Subcutaneous adipose tissue (tissue), 4 donors: ENCODE results near the gene FSIP1. TPM values are rescaled to one million over a fixed set of nuclear protein-coding genes. Genes with fewer than 3 reads are reported as not detected.

Experiments
- total RNA-seq, 4 donors: library from RNA; depleted of rRNA; stranded (reverse); fragments of >200 nt; gene quantifications; one replicate each; pipeline ENCODE4 v1.1.0, GENCODE V29; 2016
- TF ChIP-seq, protein P1 (sequence below): fragments of 450-650 bp; IDR thresholded peaks from one replicate; pipeline ENCODE4 v1.5.1; 2016; ENCODE audit warnings: low read depth, mild to moderate bottlenecking, control low read depth, antibody characterized with exemption, moderate library complexity

The FSIP1 gene
- total RNA-seq, 4 donors from 2014 or later = 0.16 to 1.0 (median 0.44) TPM; not detected in 1

DNA sequence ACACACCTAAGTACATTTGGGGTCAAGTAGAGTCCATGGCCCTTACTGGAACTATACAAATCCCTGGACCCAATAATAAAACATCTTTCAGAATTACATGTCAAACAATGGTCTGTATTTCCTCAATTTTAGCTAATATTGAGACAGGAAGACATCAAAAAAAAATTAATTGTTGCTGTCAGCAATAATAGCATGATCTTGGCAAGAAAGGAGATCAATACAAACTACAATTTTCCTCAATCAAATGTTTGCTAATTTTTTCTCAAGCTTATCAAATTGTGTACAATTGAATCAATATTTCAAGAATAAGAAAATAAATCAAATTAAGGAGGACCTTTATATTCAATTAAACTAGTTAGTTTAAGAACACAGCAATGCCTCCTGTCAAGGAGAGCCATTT is 62.6 kb downstream of the FSIP1 start:
- TF ChIP-seq, protein P1, sequence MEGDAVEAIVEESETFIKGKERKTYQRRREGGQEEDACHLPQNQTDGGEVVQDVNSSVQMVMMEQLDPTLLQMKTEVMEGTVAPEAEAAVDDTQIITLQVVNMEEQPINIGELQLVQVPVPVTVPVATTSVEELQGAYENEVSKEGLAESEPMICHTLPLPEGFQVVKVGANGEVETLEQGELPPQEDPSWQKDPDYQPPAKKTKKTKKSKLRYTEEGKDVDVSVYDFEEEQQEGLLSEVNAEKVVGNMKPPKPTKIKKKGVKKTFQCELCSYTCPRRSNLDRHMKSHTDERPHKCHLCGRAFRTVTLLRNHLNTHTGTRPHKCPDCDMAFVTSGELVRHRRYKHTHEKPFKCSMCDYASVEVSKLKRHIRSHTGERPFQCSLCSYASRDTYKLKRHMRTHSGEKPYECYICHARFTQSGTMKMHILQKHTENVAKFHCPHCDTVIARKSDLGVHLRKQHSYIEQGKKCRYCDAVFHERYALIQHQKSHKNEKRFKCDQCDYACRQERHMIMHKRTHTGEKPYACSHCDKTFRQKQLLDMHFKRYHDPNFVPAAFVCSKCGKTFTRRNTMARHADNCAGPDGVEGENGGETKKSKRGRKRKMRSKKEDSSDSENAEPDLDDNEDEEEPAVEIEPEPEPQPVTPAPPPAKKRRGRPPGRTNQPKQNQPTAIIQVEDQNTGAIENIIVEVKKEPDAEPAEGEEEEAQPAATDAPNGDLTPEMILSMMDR = no peak

DNA sequence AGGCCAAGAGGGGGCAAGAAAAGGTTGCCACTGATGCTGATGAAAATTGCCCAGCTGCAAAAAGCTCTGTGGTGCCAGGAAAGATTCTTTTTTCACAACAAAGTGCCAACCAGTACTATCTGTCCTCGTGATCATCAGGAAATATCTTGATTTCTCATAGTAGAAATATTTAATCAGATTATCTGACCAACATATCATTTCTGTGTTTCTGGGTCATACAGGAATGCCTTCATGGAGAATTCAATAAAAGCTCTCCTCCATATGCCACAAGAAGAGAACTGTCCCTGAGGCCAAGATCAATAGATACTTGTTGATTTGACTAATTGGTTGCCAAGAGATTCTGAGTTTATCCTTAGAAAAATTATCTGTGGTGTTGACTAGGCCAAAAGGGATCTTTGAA is 63.5 kb downstream of the FSIP1 start:
- TF ChIP-seq, protein P1 = no peak

DNA sequence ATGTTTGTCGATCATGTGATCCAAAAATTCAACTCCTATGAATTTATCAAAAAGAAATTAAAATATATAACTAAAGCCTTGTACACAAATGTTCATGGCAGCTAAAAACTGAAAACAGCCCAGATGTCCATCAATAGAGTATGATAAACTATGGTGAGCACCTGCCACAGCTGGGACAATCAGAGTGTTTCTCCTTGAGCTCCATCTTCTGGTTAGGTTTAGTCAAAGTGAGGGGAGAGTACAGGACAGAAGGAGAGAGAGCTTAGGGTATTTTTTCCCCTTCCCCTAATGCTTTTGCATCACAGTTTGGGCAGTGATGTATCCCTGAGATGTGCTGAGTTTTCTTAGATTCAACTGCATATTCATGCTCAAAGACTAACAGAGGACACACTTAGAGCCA is 65.5 kb downstream of the FSIP1 start:
- TF ChIP-seq, protein P1 = no peak

DNA sequence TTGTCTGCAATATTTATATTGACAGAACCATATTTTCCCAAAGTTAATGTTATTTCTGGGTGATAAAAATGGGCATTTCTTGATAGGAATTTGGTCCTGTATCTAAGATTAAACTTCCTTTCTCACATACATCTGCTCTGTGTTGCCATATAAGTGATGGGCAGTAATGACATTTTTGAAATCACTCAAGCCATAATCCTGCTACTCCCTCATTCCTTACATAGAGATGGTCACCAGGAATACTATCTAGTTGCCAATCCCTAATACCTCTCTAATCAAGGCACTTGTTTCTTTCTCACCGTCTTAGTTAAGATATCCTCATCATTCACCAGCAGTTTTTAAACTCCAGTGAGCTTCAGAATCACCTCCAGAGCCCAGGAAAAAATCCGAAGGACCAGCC is 68.4 kb downstream of the FSIP1 start:
- TF ChIP-seq, protein P1 = no peak

DNA sequence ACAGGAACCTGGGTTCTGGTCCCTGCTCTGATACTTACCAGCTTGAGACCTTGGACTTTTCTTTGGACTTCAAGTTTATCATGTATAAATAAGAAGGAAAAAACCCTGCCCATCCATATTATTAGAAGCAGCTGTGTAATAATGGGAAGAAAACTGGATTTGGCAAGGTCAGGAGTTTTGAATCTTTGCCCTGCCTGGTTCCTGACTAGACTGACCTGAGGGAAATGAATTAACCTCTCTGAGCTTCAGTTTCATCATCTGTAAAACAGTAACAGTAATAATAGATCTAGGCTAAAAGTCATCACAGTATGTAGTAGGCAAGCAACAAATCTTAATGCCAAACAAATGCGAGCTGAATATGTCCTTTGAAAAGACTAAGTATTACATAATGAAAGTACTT is 68.8 kb downstream of the FSIP1 start:
- TF ChIP-seq, protein P1 = no peak

DNA sequence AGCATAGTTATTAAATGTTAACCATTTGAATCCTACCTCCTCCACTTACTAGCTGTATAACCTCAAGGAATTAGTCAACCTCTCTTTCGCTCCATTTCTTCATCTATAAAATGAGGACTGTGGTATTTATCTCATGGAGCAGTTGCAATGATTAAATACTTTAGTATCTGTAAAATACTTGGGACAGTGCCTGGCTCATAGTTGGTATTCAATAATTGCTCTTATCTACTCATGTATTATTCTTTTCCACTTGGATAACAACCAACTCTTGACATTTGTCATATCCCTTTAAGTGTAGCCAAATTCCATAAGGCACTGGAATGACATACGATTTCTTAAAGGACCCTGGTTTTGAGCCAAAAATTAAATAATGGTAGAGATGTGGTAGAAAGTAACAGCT is 72.0 kb downstream of the FSIP1 start:
- TF ChIP-seq, protein P1 = no peak

DNA sequence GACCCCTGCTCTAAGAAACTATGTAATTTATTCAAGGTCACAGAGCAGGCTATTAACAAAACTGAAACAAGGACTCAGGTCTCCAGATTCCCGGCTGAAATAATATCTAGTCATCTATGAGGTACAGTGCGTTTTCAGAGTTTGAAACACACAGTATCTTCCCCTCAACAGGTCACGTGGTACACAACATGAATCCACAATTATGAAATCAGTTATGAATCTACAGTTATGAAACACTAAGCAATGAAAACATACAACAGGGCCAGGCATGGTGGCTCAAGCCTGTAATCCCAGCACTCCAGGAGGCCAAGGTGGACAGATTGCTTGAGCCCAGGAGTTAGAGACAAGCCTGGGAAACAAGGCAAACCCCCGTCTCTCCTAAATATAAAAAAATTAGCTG is 72.7 kb downstream of the FSIP1 start:
- TF ChIP-seq, protein P1 = no peak

DNA sequence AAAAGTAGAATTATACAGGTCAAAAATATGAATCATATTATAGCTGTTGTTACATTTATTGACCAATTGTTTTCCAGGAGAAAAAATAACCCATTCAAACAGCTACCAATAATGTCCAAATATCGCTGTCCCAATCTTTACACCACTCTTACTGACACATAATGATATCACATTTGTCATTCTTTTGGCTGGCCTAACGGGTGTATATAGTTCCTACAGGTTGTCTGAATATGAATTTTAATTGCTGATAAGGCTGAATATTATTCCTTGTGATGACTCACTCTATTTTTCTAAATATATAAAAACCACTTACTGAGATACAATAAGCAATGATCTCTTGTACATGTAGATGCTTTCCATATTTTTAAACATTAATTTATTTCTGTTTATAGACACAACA is 76.4 kb downstream of the FSIP1 start:
- TF ChIP-seq, protein P1 = no peak
